ENCODE results near the gene CHMP5.
"Not testable (repeated sequence)": the region's sequence is repeated elsewhere in the genome, so short reads cannot be mapped to it uniquely, and the experiment has no call there.

Gene CHMP5

GRCh38 chr9:33277484-33277883 is 12.6 kb downstream of the CHMP5 start:
- no peak for DNase-seq (ENCODE audit: low spot score)

GRCh38 chr9:33285502-33285901 is 20.7 kb downstream of the CHMP5 start:
- no peak for DNase-seq (ENCODE audit: low spot score)

- DNase-seq (ENCODE audit: low spot score): peak; percentile 70
Observed at GRCh38 chr9:33287087-33287490, 22.2 kb downstream of the CHMP5 start.

GRCh38 chr9:33288235-33288634 is 23.4 kb downstream of the CHMP5 start:
- no peak for DNase-seq (ENCODE audit: low spot score)

- no peak for DNase-seq (ENCODE audit: low spot score)
Observed at GRCh38 chr9:33288828-33289483, 24.1 kb downstream of the CHMP5 start.

GRCh38 chr9:33289496-33289895 is 24.6 kb downstream of the CHMP5 start:
- DNase-seq (ENCODE audit: low spot score): no peak

- no peak for DNase-seq (ENCODE audit: low spot score)
Observed at GRCh38 chr9:33289936-33290246, 25.0 kb downstream of the CHMP5 start.

GRCh38 chr9:33290247-33291030 is 25.6 kb downstream of the CHMP5 start, which contains the start of gene NFX1:
Gene NFX1, plus strand, starts transcription at chr9:33290516. Its CDS starts 57 bp downstream, at chr9:33290573.
- peak; percentile 96 for DNase-seq (ENCODE audit: low spot score)

GRCh38 chr9:33291031-33291397 is 26.2 kb downstream of the CHMP5 start:
- DNase-seq (ENCODE audit: low spot score): no peak

GRCh38 chr9:33291901-33292300 is 27.1 kb downstream of the CHMP5 start:
- DNase-seq (ENCODE audit: low spot score): no peak

- DNase-seq (ENCODE audit: low spot score): no peak
Observed at GRCh38 chr9:33293782-33294181, 28.9 kb downstream of the CHMP5 start.

- DNase-seq (ENCODE audit: low spot score): no peak
Observed at GRCh38 chr9:33294670-33295432, 30.0 kb downstream of the CHMP5 start.

- no peak for DNase-seq (ENCODE audit: low spot score)
Observed at GRCh38 chr9:33295571-33295970, 30.7 kb downstream of the CHMP5 start.

- no peak for DNase-seq (ENCODE audit: low spot score)
Observed at GRCh38 chr9:33297432-33297831, 32.6 kb downstream of the CHMP5 start.

GRCh38 chr9:33300546-33300945 is 35.7 kb downstream of the CHMP5 start:
- no peak for DNase-seq (ENCODE audit: low spot score)

GRCh38 chr9:33304362-33304761 is 39.5 kb downstream of the CHMP5 start:
- DNase-seq (ENCODE audit: low spot score): no peak

GRCh38 chr9:33306037-33306436 is 41.2 kb downstream of the CHMP5 start:
- no peak for DNase-seq (ENCODE audit: low spot score)

GRCh38 chr9:33307067-33307466 is 42.2 kb downstream of the CHMP5 start:
- DNase-seq (ENCODE audit: low spot score): no peak

- DNase-seq (ENCODE audit: low spot score): no peak
Observed at GRCh38 chr9:33309903-33310302, 45.1 kb downstream of the CHMP5 start.

GRCh38 chr9:33310748-33311147 is 45.9 kb downstream of the CHMP5 start:
- DNase-seq (ENCODE audit: low spot score): no peak

GRCh38 chr9:33311953-33312352 is 47.1 kb downstream of the CHMP5 start:
- no peak for DNase-seq (ENCODE audit: low spot score)

GRCh38 chr9:33315371-33315770 is 50.5 kb downstream of the CHMP5 start:
- DNase-seq (ENCODE audit: low spot score): no peak

GRCh38 chr9:33317136-33317535 is 52.3 kb downstream of the CHMP5 start:
- not testable (repeated sequence) for DNase-seq (ENCODE audit: low spot score)

Measured in D341Med (cell line).